GM19324 (cell line): Measurements from ENCODE around the gene HOXD8.

Experiments used
- ATAC-seq: cut with Tn5 transposase; IDR thresholded peaks from one replicate; pipeline ENCODE4 v1.9.1; 2021; ENCODE audit warnings: mild to moderate bottlenecking, moderate library complexity; ENCODE audit not compliant: unreplicated experiment, low FRiP score

HOXD8 gene

DNA sequence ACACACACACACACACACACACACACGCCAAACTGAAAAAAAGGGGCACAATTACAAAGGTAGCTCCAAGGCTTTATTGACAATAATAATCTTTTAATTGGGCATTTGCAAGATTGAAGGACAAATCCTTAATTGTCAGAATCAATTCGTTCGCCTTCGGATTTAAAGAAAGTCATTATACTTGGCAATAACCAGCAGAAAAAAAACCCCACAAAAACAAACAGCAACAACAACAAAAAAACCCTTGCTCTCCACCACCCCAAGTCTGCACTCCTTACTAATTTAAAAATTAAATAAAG lies 1.8 kb upstream of the HOXD8 start:
- no peak for ATAC-seq

- no peak for ATAC-seq
Measured at GRCh38 chr2:176128172-176128981, 1.1 kb upstream of the HOXD8 start.

- ATAC-seq = no peak
Measured at GRCh38 chr2:176129813-176130146, 275 bp downstream of the HOXD8 start.

- ATAC-seq = no peak
Measured at GRCh38 chr2:176130147-176130956, 847 bp downstream of the HOXD8 start.

DNA sequence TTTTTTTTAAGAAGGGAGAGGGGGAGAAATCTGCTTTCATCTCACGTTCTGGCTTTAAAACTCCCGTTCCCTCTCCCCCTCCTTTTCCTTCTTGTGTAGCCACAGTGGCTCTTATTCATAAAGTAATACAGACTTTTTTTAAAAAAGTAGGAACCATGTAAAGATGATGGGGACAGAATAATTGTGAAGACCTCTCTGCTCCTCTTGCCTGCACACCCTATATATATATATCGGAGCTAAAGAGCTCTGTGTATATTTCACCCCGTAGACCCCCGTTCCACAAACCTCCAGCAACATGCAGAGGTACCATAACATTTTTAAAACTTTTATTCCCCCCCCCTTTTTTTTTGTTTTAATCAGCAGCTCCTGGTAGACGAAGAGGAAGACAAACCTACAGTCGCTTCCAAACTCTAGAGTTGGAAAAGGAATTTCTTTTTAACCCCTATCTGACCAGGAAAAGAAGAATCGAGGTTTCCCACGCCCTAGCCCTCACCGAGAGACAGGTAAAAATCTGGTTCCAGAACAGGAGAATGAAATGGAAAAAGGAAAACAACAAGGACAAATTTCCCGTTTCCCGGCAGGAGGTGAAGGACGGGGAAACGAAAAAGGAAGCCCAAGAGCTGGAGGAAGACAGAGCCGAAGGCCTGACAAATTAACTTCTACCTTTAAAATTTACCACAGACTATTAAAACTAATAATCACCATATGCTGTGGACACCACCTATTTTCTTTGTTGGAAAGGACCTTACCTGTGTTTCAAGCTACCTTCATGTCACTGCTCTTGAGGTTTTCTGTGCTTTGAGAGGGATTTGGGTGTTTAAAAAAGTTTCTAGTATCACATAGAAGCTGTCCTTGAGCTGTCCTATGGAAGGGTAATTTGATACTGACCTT lies 1.7 kb downstream of the HOXD8 start:
- no peak for ATAC-seq

GRCh38 chr2:176131848-176132158 lies 2.3 kb downstream of the HOXD8 start:
- ATAC-seq = no peak

DNA sequence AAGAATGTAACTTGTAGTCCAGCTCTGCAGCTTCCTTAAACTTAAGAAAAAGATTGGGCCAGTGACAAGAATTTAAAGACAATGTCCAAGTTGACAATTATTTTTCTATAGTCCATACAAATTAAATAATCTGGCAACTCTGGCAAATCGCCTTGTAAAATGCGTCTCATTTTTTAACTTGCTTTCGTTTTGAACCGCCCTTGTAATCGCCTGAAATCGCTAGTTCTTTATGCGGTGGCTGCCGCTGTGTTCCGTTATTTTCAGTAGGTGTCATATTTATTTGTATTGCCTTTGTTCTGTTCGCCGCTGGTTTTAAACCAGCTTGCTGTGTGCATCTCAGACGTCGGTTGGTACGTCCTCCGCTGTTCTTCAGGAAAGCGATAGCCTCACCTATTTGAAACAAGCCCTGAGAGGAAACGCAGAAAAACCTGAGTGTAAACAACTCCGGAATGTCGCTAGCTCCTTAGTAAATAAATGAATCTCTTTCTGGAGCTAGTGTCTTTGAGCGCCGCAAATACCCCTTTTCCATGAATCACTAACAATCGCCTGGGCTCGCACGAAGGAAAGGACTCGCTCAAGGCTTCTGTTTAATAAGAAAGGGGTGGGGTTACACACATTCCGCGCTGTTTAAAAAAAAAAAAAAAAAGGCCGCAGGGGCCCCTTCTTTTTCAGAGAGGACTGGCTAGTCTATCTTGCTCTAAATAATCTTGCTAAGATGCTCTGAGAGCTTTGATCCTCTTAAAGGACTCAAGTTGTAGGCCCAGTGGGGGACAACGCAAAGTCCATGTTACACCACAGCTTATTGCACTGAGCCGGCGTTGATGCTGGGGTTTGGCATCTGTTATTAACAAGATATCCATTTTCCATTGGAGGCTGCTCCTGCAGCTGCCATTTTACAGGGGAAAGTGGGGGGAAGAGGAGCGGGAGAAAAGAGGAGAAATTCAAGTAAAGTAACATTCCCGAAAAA lies 3.0 kb downstream of the HOXD8 start:
- no peak for ATAC-seq

- no peak for ATAC-seq
Measured at GRCh38 chr2:176133389-176133788, 3.9 kb downstream of the HOXD8 start.

DNA sequence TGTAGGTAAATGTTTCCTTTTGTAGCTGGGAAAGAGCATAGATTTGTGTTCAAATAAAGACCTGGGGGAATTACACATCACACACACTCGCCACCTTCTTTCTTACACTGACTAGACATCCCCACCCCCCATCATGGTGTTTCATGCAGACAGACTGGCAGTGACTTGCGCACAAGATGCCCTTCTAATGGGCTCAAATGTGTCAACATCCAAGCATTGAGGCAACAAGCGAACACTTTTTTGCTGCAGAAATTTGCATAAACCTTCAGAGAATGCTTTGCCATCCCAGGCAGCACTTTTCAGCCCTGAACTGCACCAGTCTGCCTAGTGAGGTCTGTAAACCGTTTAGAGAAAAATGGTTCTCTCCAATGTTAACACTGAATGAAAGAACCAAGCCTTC lies 4.5 kb downstream of the HOXD8 start:
- no peak for ATAC-seq

DNA sequence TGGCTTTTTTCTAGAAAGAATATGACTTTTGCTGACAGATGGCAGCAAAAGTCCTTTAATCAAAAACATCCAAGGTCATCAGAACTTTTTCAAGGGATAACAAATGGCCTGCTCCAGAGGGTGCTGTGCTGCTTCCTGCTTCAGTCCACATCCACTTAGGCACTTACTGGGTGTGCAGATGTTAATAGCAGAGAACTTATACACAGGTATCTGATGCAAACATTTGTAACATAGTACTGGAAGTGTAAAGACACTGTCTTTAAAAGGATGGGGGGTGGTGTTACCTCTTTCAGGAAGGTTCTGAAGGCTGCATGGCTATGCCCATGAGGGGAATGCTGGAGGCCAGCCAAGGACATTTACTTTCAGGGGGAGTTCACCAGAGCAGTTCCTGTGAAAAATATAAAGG lies 5.5 kb downstream of the HOXD8 start:
- ATAC-seq = no peak

DNA sequence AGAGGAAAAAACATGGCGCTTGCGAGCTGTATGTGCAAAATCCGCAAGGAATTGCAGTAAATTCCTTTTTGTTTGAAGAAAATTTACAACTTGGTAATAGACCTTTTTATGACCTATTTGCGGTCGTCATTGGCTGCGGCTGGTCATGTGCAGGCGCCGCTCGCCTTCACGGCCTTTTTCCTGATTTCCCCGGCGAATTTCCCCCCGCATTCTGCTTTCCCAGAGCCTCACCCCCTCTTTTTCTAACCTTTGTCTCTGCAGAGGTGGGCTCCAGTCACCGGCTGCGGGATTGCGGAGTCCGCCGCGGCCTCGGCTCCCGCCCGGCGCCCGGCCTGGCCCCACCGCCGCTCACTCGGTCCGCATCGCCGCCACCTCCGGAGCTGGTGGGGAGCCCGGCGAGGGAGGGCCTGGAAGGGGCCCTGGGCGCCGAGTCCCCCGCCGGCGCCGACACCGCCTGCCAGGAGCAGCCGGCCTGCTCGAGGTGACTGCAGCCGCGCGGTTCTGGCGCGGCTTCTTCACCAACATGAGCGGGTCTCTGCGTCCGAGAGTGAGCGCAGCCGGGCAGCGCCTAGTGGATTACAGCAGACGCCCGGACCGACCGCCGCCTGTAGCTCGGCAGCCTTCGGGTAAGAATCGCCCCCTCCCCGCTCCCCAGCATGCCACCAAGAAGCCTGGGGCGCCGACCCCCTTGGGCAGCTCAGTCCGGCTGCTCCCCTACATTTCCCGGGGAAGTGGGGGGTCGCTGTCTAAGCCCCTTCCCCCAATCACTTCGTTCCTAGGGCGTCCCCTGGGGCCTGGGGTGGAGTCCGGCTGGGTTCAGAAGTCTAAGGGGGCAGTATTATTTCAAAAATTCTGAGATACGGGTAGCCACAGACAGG lies 7.1 kb downstream of the HOXD8 start:
- no peak for ATAC-seq

DNA sequence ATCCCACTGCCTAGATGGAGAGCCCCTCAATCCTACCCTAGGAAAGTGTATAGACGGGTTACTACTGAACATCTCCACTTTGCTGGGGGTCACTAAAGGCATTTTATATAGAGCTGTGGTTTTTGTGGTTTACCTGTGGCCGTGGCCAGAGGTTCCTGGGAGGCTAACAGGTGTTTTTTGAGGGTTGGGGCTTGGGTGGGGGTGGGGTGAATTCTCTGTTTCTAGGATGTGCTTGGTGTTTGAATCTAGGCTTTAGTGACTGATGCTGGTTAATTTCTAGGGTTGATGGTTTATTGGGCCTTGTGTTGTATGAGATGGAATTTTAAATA lies 7.7 kb downstream of the HOXD8 start:
- no peak for ATAC-seq

GRCh38 chr2:176137906-176138305 lies 8.4 kb downstream of the HOXD8 start:
- no peak for ATAC-seq

DNA sequence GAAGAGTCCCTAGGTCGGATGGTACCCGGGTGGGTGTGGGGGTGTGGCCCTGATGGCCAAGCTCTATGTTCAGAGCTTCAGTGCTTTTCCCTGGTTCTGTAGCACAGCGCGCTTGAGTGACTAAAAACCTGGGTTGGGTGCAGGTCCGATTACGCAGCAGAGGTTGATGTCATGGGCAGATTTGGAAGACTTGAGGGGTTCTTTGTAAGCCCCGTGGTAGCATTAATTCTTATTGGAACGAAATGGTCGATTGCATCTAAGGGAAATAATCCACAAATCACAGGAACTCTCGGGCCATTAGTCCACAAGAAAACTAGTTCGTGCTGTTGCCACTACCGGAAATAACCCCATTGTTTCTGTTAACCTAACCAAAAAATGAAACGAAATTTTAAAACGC lies 9.0 kb downstream of the HOXD8 start:
- ATAC-seq = no peak

- no peak for ATAC-seq
Measured at GRCh38 chr2:176138923-176139660, 9.6 kb downstream of the HOXD8 start.

GRCh38 chr2:176139661-176140512 lies 10.4 kb downstream of the HOXD8 start:
- no peak for ATAC-seq

DNA sequence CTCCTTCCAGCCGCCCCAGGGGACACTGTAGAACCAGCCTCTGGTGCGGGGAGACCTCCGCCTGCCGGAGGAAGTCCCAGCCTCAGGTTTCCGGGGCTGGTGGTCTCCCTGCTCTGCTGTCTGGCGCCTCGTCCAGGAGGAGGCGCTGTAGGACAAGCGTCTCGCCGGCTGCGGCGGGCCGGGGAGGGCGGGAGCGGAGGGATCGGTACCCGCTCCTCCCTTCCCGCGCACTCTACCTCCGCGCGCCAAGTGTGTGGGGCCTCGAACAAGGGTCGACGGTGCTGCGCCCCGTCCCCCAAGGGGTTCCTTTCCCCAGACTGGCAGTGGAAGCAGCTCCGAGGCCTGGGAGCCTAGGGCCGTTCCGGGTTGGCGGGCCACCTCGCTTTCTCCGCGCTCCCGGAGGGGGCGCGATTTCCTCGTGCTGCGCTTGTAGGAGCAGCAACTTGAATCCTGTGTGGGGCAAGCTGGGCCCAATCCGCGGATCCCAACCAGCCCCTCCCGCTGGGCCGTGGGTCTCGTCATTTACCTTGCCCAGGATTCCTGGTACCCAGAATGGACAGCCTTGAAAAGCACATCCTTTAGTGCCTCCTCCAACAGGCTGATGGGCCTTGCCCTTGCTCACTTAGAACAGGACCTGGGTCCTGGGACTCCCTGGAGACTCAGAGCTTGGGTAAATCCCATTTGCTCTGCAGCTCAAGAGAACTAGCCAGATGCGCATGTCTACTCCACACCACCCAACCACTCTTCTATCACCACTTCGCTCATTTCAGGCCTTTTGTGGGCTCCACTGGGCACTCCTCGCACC lies 11.2 kb downstream of the HOXD8 start:
- ATAC-seq = peak; percentile 95
